Kidney (tissue), 14 donors: ENCODE measurements around the gene DMBX1. TPM values are rescaled to one million over a fixed set of nuclear protein-coding genes. Genes with fewer than 3 reads are reported as not detected.
A peak's percentile ranks its signal among the peaks of the same experiment; 100 is the strongest.

ENCODE experiments used
- DNase-seq, 5 donors: peaks; one replicate each; pipeline ENCODE4 v3.0.0-alpha.2; 2013 to 2020
- FAIRE-seq: peaks from 2 replicates; lab custom pipeline; 2012; peaks lifted over from hg19 to GRCh38; lab: Jason Lieb, UNC
- H3K27ac ChIP-seq, 2 donors: one replicate each; pipeline ENCODE4 v1.7.0; 2013; ENCODE audit warnings: low read depth in 2 of 2, low read length in 2 of 2, inconsistent platforms in 1 of 2
- H3K27me3 ChIP-seq: one replicate; pipeline ENCODE4 v1.7.1; 2013; ENCODE audit warnings: low read length, inconsistent platforms; ENCODE audit not compliant: control insufficient read depth, insufficient read depth
- H3K36me3 ChIP-seq, 3 donors: one replicate each; pipeline versions ENCODE4 v1.7.0 to v1.7.1; 2013; ENCODE audit warnings: low read length in 3 of 3, control low read depth in 1 of 3, inconsistent platforms in 1 of 3; ENCODE audit not compliant: insufficient read depth in 3 of 3, control insufficient read depth in 2 of 3
- H3K4me1 ChIP-seq, 3 donors: one replicate each; pipeline versions ENCODE4 v1.7.0 to v1.7.1; 2013; ENCODE audit warnings: low read length in 3 of 3, inconsistent platforms in 1 of 3, low read depth in 1 of 3; ENCODE audit not compliant: control insufficient read depth in 2 of 3, insufficient read depth in 2 of 3
- H3K4me3 ChIP-seq, 3 donors: one replicate each; pipeline versions ENCODE4 v1.7.0 to v1.8.1; 2013; ENCODE audit warnings: low read length in 3 of 3, control low read depth in 1 of 3, inconsistent platforms in 1 of 3
- H3K9ac ChIP-seq, 3 donors: one replicate each; pipeline versions ENCODE4 v1.7.0 to v1.7.1; 2013; ENCODE audit warnings: low read length in 3 of 3, control low read depth in 1 of 3, inconsistent platforms in 1 of 3
- H3K9me3 ChIP-seq, 3 donors: one replicate each; pipeline versions ENCODE4 v1.7.0 to v1.7.1; 2013; ENCODE audit warnings: low read length in 3 of 3, control low read depth in 1 of 3, inconsistent platforms in 1 of 3; ENCODE audit not compliant: control insufficient read depth in 2 of 3, insufficient read depth in 1 of 3
- CTCF ChIP-seq: IDR thresholded peaks from 3 replicates; pipeline ENCODE4 v1.5.1; 2012; ENCODE audit warnings: mild to moderate bottlenecking, moderate library complexity, borderline replicate concordance; ENCODE audit not compliant: insufficient read depth; ENCODE audit errors: extremely low read depth
- intact Hi-C: fragments of 100-400 bp; cut with DNase I; formaldehyde crosslinking; loops from one replicate; pipeline ENCODE4 v1.11.1; 2022
- polyA plus RNA-seq: library from polyadenylated mRNA; stranded (reverse); fragments of 350-450 nt; fragmentation: Illumina TruSeq; extraction: RNeasy Lipid Tissue Mini Kit (QIAGEN cat#74804); gene quantifications from one replicate; pipeline ENCODE4 v1.2.3, GENCODE V29; 2014; ENCODE audit warnings: low read depth, low replicate concordance; ENCODE audit not compliant: insufficient read depth
- total RNA-seq: library from RNA; stranded (reverse); fragmentation: NEBNext Ultra II Directional; extraction: Animal tissue kit (Norgen Biotek cat#: 25700); gene quantifications from one replicate; pipeline ENCODE4 v1.2.1, GENCODE V29; 2021
- donor health status: control.
- donor health status: control.
- donor health status: control.
- donor health status: control.
- donor health status: control.
- donor health status: DM: yes; HTN: yes; CAD: no.
- donor health status: Normal renal cell carcinoma (clear cell type).

DMBX1 gene
- total and polyA plus RNA-seq, 2 donors from 2014 or later, result not detected

GRCh38 chr1:46536527-46536926 lies 46.9 kb downstream of the DMBX1 start:
- intact Hi-C loops, result loop anchor here (10.0 kb wide), 1 partner anchor 188 kb away; no protein-coding TSS in a partner anchor
- DNase-seq, result no peak
- no peak for TF ChIP-seq CTCF
- Histone ChIP-seq H3K27me3 (peaks cover 7% of the 10 kb centered on the region), H3K27ac (no peak overlapping the region), H3K9ac (no peak overlapping the region), H3K36me3 (no peaks in the 10 kb centered on the region), H3K9me3 (no peaks in the 10 kb centered on the region), H3K4me3 (no peak overlapping the region), H3K4me1 (peaks cover 0 to 15% (median 11%) of the 10 kb centered on the region in 3 donors)
- FAIRE-seq, result no peak

- Histone ChIP-seq H3K4me3 (no peak overlapping the region), H3K36me3 (no peaks in the 10 kb centered on the region), H3K27ac (no peak overlapping the region), H3K27me3 (peaks cover 7% of the 10 kb centered on the region), H3K9ac (no peak overlapping the region), H3K4me1 (peaks cover 0 to 15% (median 11%) of the 10 kb centered on the region in 3 donors), H3K9me3 (no peaks in the 10 kb centered on the region)
- no peak for TF ChIP-seq CTCF
- no peak for DNase-seq
- intact Hi-C loops, result loop anchor here (10.0 kb wide), 1 partner anchor 187 kb away; no protein-coding TSS in a partner anchor
- no peak for FAIRE-seq
Measured at GRCh38 chr1:46537651-46538050, 48.0 kb downstream of the DMBX1 start.

- Histone ChIP-seq H3K27ac (peak overlapping the region in 1 of 2 donors; percentile 37), H3K9me3 (no peaks in the 10 kb centered on the region), H3K4me1 (peaks cover 0 to 15% (median 11%) of the 10 kb centered on the region in 3 donors), H3K27me3 (peaks cover 10% of the 10 kb centered on the region), H3K9ac (no peak overlapping the region), H3K36me3 (no peaks in the 10 kb centered on the region), H3K4me3 (no peak overlapping the region)
- intact Hi-C loops, result loop anchor here (10.0 kb wide), 1 partner anchor 187 kb away; no protein-coding TSS in a partner anchor
- no peak for FAIRE-seq
- no peak for TF ChIP-seq CTCF
- peak in 1 of 5 donors; percentile 18 for DNase-seq
Measured at GRCh38 chr1:46538147-46538546, 48.5 kb downstream of the DMBX1 start.

Other genes with a start within 250 kb of the DMBX1 start
- 1.7 TPM for gene RAD54L, start 242.1 kb upstream of the DMBX1 start, total RNA-seq
- gene RAD54L, start 242.1 kb upstream of the DMBX1 start, polyA plus RNA-seq, result 1.2 TPM
- gene LRRC41, start 186.2 kb upstream of the DMBX1 start, total RNA-seq, result 59.6 TPM
- gene LRRC41, start 186.2 kb upstream of the DMBX1 start, polyA plus RNA-seq, result 37.4 TPM
- gene UQCRH, start 186.1 kb upstream of the DMBX1 start, total RNA-seq, result 188 TPM
- gene UQCRH, start 186.1 kb upstream of the DMBX1 start, polyA plus RNA-seq, result 850 TPM
- 32.2 TPM for gene NSUN4, start 149.0 kb upstream of the DMBX1 start, total RNA-seq
- gene NSUN4, start 149.0 kb upstream of the DMBX1 start, polyA plus RNA-seq, result 12.4 TPM
- gene FAAH, start 95.5 kb upstream of the DMBX1 start, total RNA-seq, result 39.3 TPM
- 50.7 TPM for gene FAAH, start 95.5 kb upstream of the DMBX1 start, polyA plus RNA-seq
- not detected for gene KNCN, start 61.8 kb downstream of the DMBX1 start, total RNA-seq
- not detected for gene KNCN, start 61.8 kb downstream of the DMBX1 start, polyA plus RNA-seq
- gene MKNK1, start 114.4 kb downstream of the DMBX1 start, total RNA-seq, result 49.7 TPM
- 17.5 TPM for gene MKNK1, start 114.4 kb downstream of the DMBX1 start, polyA plus RNA-seq
- gene MOB3C, start 127.0 kb downstream of the DMBX1 start, total RNA-seq, result 14.9 TPM
- gene MOB3C, start 127.0 kb downstream of the DMBX1 start, polyA plus RNA-seq, result 12.4 TPM
- 36.4 TPM for gene ATPAF1, start 178.5 kb downstream of the DMBX1 start, total RNA-seq
- 127 TPM for gene ATPAF1, start 178.5 kb downstream of the DMBX1 start, polyA plus RNA-seq
- gene TEX38, start 182.0 kb downstream of the DMBX1 start, total RNA-seq, result 0.35 TPM
- not detected for gene TEX38, start 182.0 kb downstream of the DMBX1 start, polyA plus RNA-seq
- gene EFCAB14, start 229.3 kb downstream of the DMBX1 start, total RNA-seq, result 129 TPM
- 48.1 TPM for gene EFCAB14, start 229.3 kb downstream of the DMBX1 start, polyA plus RNA-seq